Posterior cingulate gyrus (tissue), 11 donors: Measurements from ENCODE around the gene EXOC6.
"Not testable (repeated sequence)": the region's sequence is repeated elsewhere in the genome, so short reads cannot be mapped to it uniquely, and the experiment has no call there.

Experiments used
- DNase-seq, 10 donors: peaks; one replicate each; pipeline versions ENCODE4 v3.0.0 to v3.0.0-alpha.2; 2020 to 2021; ENCODE audit warnings: mixed read lengths in 3 of 10
- intact Hi-C: fragments of 100-400 bp; cut with DNase I; formaldehyde crosslinking; loops from one replicate; pipeline ENCODE4 v1.15.1; 2023

Gene EXOC6

DNA sequence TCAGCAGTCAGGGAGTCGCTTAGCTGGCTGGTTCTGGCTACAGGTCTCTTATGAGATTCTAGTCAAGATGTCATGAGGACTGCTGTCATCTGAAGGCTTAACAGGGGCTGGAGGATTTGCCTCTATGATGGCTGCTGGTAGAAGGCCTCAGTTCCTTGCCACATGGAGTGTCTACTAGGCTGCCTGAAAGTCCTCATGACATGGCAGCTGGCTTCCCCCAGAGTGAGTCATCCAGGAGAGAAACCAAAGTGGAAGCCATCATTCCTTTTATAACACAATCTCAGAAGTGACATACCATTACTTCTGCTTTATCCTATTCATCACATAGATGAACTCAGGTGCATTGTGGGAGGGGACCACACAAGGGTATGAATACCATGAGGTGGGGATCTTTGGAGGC, 75.1 kb downstream of the EXOC6 start:
- intact Hi-C loops: no loop called here
- no peak for DNase-seq

DNA sequence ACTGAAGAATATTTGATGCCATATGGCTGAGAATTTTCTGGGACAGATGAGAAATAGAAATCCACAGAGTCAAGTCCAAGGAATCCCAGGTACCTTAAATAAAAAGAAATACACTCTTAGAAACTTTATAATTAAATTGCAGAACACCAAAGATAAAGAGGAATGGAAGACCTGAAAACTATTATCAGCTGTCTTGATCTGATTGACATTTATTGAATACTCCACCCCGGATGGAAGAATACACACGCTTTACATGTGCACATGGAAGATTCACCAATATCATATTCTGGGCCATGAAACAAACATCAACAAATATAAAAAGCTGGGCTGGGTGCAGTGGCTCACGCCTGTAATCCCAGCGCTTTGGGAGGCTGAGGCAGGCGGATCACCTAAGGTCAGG, 81.6 kb downstream of the EXOC6 start:
- intact Hi-C loops: no loop called here
- DNase-seq: no peak

DNA sequence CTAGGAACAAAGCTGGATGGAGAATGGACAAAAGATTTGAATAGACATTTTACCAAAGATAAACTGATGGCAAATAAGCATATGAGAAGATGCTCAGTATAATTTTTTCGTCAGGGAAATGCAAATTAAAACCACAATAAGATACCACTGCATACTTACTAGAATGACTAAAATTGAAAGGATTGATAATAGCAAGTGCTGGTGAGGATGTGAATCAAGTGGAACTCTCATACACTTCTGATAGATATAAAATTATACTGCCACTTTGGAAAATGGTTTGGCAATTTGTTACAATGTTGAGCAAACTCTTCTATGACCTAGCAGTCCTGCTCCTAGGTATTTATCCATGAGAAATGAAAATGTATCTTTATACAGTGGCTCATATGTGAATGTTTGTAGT, 83.3 kb downstream of the EXOC6 start:
- DNase-seq: no peak
- intact Hi-C loops: no loop called here

DNA sequence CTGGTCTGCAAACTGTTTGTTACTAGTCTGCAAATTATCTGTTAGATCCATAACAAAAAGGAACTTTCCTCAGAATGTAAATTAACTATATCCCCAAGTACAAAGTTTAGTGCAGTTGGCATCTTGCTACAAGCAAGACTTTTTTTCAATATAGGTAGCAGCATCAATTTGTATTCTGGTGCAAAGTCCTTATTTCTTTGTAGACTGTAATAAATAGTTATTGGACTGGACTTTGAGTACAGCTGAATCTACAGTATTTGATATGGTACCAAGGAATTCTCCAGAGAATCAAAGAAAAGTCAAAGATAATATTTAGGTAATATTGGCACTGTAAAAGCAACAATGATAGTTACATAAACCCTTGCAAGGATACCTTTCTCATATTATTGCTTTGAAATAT, 89.6 kb downstream of the EXOC6 start:
- intact Hi-C loops: no loop called here
- DNase-seq: no peak

- no peak for DNase-seq
- intact Hi-C loops: no loop called here
These were observed 90.5 kb downstream of the EXOC6 start for GRCh38 chr10:92938841-92939240.

GRCh38 chr10:92942226-92942625, 93.9 kb downstream of the EXOC6 start:
- intact Hi-C loops: no loop called here
- no peak for DNase-seq

DNA sequence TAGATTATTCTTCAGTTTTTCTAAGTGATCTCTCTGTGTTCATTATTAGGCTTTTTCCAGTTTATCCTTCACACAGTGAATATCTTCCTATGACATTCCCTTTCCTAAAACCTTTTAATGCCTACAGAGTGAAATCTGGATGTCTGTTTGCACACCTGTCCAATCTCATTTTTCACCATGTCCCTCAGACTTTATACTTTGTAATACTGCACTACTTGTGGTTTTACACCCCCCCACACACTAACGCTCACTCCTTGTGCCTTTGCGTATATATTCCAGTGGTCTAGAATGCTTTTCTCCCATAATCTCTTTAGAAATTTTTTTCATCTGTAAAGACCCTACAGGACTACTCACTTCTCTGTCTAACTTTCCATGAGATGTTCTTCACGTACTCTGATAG, 98.2 kb downstream of the EXOC6 start:
- intact Hi-C loops: no loop called here
- DNase-seq: no peak

DNA sequence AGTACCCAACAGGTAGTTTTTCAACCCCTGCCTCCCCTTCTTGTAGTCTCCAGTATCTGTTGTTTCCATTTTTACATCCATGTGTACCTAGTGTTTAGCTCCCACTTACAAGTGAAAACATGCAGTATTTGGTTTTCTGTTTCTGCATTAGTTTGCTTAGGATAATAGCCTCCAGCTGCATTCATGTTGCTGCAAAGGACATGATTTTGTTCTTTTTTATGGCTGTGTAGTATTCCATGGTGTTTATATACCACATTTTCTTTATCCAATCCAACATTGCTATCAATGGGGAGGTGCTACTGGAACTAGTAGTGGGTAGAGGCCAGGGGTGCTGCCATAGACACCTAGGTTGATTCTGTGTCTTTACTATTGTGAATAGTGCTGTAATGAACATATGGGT, 104.3 kb downstream of the EXOC6 start:
- DNase-seq, intact Hi-C loops: not testable (repeated sequence)

DNA sequence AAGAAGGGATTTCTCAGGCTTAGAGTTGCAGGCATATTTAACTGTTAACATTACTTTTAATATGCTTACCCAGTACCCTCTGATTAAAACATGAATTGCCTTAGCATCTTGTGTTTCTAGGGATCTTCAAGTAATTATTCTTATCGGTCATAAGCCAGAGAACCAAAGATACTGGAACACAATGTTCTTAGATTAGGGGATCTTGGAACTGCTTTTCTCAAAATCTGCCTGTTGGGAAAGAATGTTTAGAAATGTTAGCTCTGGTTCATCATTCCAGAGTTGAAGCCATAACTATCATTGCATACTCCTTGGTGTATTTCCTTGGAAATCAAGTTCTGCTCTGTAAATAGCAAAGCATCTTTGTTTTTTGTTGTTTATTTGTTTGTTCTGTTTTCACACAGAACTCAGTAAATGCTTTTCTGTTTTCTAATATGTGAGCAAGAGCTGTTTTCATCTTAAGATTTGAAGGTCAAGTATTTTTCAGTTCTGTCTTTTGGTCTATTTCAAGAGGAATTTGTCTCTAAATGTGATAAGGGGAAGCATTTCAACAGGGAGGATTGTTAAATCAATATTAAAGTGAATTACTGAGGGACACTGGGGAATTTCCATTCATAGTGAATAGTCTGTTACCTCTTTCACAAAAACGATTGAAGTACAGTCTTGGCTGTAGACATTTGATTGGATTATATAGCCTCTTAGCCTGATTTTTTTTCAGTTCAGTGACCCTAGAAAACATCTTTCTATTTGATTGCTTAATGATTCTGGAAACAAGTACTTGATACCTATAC, 109.1 kb downstream of the EXOC6 start:
- no peak for DNase-seq
- intact Hi-C loops: no loop called here

- DNase-seq: no peak
- intact Hi-C loops: no loop called here
These were observed 113.3 kb downstream of the EXOC6 start for GRCh38 chr10:92961638-92962037.

DNA sequence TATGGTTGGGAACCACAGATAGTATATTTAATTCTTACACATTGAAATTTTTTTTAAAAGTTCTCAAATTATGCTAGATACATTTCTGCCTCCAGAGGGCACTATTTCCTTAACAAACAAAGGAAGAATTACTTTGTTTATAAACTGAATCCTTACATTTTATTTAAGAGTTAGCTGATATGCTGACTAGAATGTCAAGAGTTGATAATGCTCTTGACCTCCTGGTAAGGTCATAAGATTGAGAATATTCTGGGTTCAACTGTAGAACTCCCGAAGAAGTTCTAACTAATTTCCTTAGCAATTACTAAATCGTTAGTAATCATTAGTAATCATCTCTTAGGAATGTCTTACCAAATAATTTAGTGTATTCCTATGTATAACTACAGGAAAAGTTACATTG, 117.0 kb downstream of the EXOC6 start:
- no peak for DNase-seq
- intact Hi-C loops: no loop called here

GRCh38 chr10:92967641-92968040, 119.3 kb downstream of the EXOC6 start:
- intact Hi-C loops: no loop called here
- DNase-seq: no peak

DNA sequence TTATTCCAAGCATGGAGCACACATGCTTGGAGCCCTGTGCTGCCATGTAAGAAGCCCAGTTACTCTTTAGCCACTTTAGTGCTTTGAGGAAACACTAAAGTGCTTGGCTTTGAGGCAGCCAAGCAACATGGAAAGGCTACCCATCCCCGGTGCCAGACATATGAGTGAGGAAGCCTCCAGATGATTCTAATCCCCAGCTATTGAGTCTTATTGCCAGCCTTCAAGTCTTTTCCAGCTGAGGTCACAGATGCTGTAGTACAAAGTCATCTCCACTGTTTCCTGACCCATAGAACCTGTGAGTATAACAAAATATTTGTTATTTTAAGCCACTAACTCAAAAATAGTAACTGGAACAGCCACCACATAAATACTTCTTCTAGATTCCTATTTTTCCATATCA, 120.8 kb downstream of the EXOC6 start:
- DNase-seq: no peak
- intact Hi-C loops: no loop called here

DNA sequence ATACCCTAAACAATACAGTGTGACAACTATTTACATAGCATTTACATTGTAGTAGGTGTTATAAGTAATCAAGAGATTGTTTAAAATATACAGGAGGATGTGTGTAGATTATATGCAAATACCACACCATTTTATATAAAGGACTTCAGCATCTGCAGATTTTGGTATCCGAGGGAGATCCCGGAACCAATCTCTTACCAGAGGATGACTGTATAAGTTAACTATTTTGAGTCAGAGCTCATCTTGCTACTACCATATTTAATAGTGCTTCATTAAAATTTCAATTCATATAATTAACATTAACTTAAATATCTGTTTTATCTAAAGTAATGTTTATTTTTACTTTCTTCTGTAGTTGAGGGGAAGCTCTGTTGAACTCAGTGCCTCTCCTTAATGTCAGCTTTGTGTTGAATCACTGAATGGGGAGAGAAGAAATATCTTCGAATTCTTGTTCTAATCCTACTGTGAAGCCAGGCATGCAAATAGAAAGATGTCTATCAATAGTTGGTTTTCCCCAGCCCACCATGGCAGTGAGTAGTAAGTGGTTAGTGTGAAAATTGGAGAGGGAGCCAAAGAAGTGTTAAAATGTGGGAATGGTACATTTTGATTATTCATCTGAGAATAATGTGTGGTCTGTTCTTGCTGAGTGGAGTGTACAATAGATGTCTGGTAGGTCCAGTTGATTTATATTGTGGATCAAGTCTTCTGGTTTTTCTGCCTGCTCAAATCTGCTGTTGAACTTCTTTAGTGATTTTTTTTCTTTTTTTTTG, 122.2 kb downstream of the EXOC6 start:
- intact Hi-C loops: no loop called here
- DNase-seq: no peak

DNA sequence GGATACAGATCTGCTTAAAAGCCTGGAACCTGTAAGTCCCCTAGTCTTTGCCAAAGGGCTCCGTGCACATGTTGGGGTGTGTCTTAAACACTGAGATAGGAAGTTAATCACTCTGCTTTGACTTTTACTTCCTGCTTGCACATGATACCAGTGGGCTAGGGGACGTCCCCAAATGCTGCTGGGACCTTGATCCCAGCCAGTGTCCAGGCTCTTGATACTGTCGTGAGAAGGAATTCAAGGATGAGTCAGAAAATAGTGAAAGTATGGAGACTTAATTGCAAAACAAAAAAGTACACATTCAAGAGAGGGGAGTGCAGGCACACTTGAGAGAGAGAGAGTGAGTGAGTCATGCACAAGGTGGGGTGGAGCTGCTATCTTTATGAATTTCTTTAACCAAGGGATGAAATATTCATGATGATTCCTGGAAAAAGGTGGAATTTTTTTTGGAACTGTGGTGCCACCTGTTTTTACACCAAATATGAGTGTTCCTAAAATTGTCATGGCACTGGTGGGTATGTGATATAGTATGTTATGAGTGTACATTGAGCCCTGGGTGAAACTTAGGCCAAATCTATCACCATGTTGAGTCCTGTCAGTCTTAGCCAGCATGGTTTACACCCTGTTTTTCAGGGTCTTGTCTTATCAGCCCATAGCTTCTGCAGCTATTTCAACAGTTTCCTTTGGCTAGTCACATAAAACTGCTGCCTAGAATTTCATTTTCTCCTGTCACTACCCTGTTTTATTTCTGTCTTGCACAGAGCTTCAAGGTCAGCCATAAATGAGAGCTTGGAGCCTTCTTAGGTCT, 123.9 kb downstream of the EXOC6 start:
- DNase-seq: no peak
- intact Hi-C loops: no loop called here

- intact Hi-C loops: no loop called here
- no peak for DNase-seq
These were observed 124.6 kb downstream of the EXOC6 start for GRCh38 chr10:92972886-92973285.

- DNase-seq, intact Hi-C loops: not testable (repeated sequence)
These were observed 128.0 kb downstream of the EXOC6 start for GRCh38 chr10:92976278-92976677.

GRCh38 chr10:92989250-92989649, 140.9 kb downstream of the EXOC6 start:
- intact Hi-C loops: no loop called here

DNA sequence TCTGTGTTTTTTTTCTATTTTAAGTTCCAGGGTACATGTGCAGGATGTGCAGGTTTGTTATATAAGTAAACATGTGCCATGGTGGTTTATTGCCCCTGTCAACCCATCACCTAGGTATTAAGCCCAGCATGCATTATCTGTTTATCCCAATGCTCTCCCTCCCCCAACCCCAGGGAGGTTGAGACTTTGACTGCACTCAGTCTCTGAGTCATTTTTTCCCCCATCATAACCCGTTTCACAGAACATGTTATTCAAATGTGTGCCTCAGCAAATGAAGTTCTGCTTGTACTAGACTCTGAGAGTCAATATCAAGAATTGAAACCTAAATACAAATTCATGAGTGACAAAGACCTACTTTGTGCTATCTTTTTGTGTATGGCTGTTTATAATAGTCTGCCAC, 142.3 kb downstream of the EXOC6 start:
- DNase-seq: no peak
- intact Hi-C loops: no loop called here

More at GRCh38 chr10:92989250-92989649, 140.9 kb downstream of the EXOC6 start:
- no peak for DNase-seq

DNA sequence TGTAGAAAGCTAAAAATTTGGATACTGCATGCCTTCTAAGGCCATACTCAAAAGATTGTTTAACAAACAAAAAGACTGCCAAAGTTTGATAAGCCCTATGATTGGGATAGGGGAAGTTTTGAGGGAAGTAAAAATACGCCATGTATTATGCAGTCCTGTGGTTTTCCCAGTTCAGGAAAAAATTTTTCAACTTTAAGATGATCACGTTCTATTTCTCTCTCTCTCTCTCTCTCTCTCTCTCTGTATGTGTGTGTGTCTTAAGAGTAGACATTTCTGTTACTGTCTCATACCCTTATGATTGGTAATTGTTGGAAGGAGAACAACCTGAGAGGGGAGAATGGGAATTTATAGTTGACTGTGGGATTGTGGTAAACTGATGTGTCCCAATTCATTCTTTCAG, 143.2 kb downstream of the EXOC6 start:
- intact Hi-C loops: no loop called here
- no peak for DNase-seq

GRCh38 chr10:92993699-92994272, 145.5 kb downstream of the EXOC6 start:
- intact Hi-C loops: no loop called here
- DNase-seq: no peak
